ENCODE data around the gene CEP112. TPM values are rescaled to one million over a fixed set of nuclear protein-coding genes. Genes with fewer than 3 reads are reported as not detected.

CEP112 gene
- polyA plus RNA-seq, 4 donors: 12.5 to 17.6 (median 15.9) TPM

- no peak for DNase-seq (ENCODE audit: low read depth in 4 of 4, low spot score in 3 of 4)
These were observed 291.7 kb downstream of the CEP112 start for GRCh38 chr17:65900216-65900615.

DNA sequence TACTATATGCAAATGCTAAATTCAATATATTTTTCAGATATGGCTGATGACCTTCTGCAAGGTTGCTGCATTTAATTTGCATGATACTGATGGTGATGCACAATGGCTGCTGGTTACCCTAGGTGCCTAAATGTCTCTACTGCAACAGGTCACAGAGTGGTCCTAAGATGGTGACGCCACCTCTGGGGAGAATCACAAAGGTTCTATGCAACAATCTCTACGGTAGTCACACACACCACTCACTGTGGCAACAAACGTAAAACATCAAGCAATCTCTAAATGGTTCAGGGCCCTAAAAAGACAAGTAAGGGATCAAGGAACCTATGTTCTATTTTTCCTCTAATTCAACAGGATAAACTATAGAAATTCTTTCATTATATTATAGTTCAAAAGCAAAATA is 293.3 kb downstream of the CEP112 start:
- DNase-seq (ENCODE audit: low read depth in 4 of 4, low spot score in 3 of 4): no peak

GRCh38 chr17:65896889-65897288 is 295.0 kb downstream of the CEP112 start:
- DNase-seq (ENCODE audit: low read depth in 4 of 4, low spot score in 3 of 4): no peak

GRCh38 chr17:65895969-65896368 is 296.0 kb downstream of the CEP112 start:
- DNase-seq (ENCODE audit: low read depth in 4 of 4, low spot score in 3 of 4): no peak

DNA sequence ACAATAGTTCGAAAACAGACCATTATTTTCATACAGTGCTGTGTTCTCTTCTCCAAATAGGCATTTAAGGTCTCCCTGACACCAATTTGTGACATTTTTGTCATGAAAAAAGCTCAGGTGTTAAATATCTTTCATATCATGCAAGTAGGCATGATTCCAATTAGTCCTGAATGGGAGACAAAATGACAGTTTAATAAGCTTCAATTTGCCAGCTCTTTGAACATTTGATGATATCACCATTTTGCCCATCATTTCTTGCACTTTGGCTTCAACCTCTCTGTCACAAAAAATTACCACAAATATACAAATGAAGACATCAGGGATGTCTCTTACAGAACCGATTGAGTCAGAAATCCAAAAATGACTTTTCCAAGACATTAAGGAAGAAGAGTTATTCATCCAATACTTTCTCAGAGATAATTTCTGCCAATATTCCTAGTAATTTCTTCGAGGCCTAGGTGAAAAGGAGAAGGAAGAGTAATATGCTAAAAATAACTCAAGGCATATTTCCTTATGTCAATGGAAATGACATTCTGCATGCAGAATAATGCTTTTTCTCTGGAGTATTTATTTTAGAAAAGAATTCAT is 298.1 kb downstream of the CEP112 start:
- DNase-seq (ENCODE audit: low read depth in 4 of 4, low spot score in 3 of 4): no peak

DNA sequence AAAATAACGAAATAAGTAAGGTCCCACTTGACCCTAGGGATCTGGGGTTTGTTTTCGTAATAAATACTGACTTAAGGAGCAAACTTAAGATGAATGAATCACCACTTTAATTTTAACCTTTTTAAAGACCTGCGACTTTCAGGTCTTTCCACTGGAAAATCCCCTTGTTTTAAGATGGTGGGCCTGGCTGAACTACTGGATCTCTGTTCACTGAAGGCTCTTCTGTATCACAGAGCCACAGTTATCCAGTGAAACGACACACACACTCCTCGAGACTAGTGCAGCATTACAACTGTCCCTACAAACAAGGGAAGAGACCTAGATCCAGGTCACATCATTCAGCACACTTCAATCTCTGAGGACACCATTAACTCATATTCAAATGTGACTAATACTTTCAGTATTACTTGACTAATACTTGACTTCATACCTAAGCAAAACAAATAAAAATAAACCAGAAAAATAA is 299.0 kb downstream of the CEP112 start:
- DNase-seq (ENCODE audit: low read depth in 4 of 4, low spot score in 3 of 4): no peak

DNA sequence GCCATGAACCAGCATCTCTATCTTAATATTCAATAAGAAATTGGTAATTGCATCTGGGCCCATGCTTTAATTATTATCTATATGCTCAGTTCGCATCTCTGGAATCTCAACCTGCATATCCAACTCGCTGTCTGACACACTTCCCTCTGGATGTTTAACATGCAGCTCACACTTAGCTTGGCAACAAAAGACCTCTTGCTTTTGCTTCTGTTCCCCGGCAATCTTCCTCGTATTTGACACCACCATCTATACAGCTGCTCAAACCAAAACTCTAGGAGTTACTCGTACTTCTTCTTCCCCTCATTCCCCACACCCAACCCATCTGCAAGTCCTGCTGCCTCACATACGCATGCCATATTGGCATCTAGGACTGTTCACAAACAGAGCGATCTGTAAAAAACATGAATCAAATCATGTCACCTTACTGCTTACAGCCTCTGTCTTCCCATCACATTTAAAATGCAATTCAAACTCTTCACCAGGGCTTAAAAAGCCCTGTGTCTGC is 300.6 kb downstream of the CEP112 start:
- no peak for DNase-seq (ENCODE audit: low read depth in 4 of 4, low spot score in 3 of 4)

DNA sequence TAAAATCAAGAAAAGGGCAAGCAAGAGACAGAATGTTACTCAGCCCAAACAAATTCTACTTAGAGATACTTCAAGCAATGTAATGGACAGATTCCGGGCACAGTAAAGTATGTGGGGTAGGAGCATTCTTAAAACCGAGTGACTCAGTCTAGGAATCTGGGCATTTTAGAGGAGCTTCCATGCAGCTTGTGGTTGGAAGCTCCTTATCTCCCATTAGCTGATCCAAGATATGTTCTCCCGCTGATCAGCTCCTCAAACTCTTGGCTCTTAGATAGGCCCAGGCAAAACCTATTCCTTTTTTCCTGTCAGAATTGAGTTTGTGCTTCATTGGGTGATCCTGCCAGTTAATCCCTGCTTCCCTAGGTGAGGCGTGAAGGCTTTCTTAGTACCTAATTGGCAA is 303.3 kb downstream of the CEP112 start:
- no peak for DNase-seq (ENCODE audit: low read depth in 4 of 4, low spot score in 3 of 4)

DNA sequence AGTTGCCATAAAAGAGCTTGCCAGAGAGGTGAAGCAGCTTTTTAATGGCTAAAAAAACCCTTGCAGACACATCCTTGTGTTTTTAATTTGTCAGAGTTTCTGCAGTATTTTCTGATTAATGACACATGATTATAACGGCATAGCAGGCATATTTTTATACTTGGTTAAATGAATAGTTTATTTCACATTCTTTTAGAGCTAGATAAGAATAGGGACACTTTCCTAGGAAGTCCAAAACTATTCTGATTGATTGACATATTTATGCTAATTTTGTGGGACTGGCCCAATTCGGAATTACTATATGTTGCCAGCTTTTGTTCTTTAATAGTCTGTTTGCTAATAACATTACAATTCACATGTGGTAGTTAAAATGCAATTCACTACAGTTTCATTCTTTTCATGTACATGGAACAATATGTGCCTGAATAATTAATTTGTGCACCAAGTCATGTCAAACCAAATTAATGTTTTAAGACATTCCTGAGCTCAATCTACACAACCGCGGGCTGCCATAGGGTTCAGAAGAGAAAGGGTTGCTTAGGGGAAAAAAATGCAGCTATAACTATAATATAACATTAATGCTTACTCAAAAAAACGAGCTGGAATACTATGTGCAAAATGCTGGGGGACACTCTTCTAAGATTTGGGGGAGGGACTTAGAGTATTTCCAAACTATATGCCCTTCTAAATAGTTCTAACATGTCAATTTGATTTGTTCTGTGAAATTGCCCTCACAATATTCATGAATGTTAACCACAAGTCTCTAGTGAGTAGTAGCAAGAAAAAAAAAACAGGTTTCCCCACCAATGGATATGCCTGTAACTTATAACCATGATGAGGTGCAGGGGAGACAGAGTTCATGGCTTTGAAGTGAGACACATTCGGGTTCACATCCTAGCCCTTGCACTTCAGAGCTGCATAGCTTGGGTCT is 305.4 kb downstream of the CEP112 start:
- DNase-seq (ENCODE audit: low read depth in 4 of 4, low spot score in 3 of 4): no peak

DNA sequence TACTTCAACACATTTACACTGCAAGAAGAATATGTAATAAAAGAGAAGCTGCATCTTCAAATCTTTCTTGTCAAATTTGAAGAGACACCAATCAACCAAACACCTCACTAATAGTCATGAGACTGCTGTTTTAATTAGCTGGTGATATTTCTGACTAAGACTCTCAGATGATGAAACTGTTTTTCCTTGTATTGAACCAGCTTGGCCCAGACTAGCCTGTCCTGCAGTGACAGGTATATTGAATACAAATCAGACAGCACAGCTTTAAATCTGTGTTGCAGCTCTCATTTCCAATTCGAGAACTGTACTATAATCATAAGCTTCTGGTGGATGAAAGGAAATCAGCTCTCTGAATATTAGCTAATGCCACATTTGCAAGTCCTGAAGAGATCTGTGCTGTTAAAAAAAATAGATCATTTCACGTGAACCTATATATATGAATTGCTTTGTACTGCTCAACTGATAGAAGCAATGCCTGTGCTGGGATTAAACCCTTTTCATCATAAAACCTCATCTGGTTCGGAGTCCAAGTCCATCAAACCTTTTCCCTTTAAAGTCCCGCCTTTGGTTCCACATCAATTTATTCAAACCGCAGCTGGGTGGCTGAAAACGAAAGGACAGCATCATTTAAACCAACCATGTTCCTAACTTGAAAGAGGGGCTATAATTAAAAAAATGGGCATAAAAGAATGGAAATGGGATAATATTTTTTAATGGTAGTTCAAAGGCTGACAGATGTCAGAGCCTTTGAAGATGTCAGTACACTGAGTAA is 306.2 kb downstream of the CEP112 start:
- no peak for DNase-seq (ENCODE audit: low read depth in 4 of 4, low spot score in 3 of 4)

- DNase-seq (ENCODE audit: low read depth in 4 of 4, low spot score in 3 of 4): no peak
These were observed 314.9 kb downstream of the CEP112 start for GRCh38 chr17:65876985-65877384.

- no peak for DNase-seq (ENCODE audit: low read depth in 4 of 4, low spot score in 3 of 4)
These were observed 323.1 kb downstream of the CEP112 start for GRCh38 chr17:65868881-65869280.

DNA sequence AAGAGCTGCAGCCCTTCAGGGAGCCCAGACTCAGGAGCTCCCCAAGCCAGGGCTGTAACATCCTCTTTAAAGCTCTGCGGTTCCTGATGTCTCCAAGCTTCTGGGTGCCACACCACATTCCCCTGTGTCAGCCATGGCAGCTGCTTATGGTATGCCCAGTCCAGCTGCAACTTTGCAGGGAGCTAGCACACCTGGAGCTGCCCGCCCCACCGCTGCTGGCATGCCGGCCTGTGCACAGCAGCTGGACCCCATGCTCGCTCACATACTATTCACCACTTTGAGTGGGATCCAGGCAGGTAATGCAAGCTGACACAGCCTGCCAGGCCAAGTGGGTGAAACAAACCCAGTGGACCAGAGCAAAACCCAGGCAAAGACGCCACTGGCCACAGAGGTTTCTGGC is 324.9 kb downstream of the CEP112 start:
- DNase-seq (ENCODE audit: low read depth in 4 of 4, low spot score in 3 of 4): no peak

DNA sequence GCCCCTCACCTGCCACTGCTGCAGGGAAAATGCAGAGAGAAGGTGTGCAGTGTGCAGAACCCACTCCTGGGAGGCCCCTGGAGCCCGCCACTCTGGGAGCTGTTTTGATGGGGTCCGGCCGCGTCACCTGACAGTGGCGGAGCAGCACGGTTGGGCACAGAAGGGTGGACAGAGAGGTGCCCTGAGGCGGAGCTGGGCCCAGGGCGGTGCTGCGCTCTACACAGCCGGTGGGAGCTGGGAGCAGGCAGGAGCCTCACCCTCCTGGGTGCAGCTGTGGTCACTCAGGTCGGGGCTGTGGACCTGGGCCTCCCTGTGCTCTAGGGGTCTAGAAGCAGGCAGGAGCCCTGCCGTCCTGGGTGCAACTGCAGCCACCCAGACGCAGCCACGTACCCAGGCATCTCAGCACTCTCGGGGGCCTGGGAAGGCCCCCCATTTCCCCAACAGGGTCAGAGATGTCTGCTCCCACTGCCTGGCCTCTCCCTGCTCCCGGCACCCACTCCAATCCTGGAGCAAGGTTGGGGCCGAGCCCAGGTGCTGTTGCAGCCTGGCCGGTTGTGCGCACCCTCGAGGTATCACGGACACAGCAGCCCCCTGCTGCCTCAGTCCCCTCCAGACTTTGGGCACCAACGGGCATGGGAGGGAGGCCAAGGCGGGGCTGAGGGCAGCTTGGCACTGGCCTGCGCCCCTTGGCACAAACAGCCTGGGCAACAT is 326.1 kb downstream of the CEP112 start:
- DNase-seq (ENCODE audit: low read depth in 4 of 4, low spot score in 3 of 4): no peak

GRCh38 chr17:65864394-65864793 is 327.5 kb downstream of the CEP112 start:
- no peak for DNase-seq (ENCODE audit: low read depth in 4 of 4, low spot score in 3 of 4)

DNA sequence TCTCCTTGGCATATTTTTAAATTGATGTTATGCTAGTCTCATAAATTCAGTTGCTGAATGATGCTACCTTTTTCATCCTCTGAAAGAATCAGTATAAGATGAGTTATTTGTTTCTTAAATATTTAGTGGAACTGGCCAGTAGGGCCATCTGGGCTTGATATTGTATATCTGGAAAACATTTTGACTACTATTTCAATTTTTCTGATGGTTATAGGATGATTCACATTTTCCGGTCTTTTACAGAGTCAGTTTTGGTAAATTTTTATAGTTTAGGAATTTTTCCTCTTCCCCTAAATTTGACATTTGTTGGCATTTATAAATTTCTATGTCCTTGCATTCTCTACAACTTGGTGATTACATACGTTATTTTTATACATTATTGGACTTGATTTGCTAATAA is 334.2 kb downstream of the CEP112 start:
- DNase-seq (ENCODE audit: low read depth in 4 of 4, low spot score in 3 of 4): no peak

DNA sequence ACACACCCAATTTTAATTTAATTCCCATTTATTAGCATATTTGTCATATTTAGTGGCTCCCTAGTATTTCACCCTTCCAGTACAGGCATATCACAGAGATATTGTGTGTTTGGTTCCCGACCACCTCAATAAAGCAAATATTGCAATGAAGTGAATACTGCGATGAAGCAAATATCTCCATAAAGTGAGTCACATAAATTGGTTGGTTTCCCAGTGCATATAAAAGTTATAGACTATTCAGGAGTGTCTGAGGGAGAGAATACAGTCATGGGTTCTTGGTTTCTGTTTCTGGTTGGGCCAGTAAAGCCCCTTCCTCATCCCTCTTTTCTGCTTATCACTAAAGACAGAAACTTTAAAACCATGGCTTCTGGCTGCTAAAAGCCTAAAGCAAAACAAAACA is 335.1 kb downstream of the CEP112 start:
- DNase-seq (ENCODE audit: low read depth in 4 of 4, low spot score in 3 of 4): no peak

DNA sequence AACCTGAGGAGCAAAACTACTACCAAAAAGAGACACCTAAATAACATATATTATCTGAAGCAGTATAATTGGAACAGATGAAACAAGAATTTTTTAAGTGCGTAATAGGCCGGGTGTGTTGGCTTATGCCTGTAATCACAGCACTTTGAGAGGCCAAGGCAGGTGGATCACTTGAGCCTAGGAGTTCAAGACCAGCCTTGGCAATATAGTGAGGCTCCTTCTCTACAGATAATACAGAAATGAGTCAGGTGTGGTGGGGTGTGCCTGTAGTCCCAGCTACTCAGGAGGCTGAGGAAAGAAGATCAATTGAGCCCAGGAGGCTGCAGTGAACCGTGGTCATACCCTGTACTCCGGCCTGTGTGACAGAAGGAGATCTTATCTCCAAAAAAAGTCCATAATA is 336.3 kb downstream of the CEP112 start:
- DNase-seq (ENCODE audit: low read depth in 4 of 4, low spot score in 3 of 4): no peak

- no peak for DNase-seq (ENCODE audit: low read depth in 4 of 4, low spot score in 3 of 4)
These were observed 336.7 kb downstream of the CEP112 start for GRCh38 chr17:65855245-65855644.

GRCh38 chr17:65853816-65854215 is 338.1 kb downstream of the CEP112 start:
- DNase-seq (ENCODE audit: low read depth in 4 of 4, low spot score in 3 of 4): no peak

- DNase-seq (ENCODE audit: low read depth in 4 of 4, low spot score in 3 of 4): no peak
These were observed 339.0 kb downstream of the CEP112 start for GRCh38 chr17:65852911-65853310.
